Measurements from ENCODE around the gene LGALS7B.

The LGALS7B gene

DNA sequence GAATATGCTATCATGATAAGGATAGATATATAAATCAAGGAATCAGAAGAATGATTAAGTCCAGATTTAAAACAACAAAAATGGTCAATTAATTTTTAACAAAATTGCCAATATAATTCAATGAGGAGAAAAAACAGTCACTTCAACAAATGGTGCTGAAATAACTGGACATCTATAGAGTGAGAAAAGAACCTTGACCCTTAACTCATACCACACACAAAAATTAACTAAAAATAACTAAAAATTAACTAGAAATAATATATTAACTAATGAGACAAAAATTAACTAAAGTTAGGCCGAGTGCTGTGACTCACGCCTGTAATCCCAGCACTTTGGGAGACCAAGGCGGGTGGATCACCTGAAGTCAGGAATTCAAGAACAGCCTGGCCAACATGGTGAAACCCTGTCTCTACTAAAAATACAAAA is 25.2 kb upstream of the LGALS7B start:
- no peak overlapping the region for H2BK12ac ChIP-seq (ENCODE audit: low read length)

DNA sequence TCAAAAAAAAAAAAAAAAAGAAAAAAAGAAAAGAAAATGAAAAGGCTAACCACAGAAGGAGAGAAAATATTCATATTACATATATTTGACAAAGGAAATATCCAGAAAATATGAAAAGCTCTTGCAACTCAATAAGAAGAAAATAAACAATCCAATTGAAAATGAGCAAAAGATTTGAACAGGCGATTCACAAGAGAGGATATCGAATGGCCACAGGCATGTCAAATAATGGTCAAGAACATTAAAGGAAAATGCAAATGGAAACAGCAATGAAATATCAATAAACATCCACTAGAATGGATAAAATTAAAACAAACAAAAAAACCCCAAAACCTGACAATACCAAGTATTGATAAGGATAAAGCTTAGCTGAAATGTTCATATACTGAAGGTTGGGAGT is 23.8 kb upstream of the LGALS7B start:
- Histone ChIP-seq H2AFZ (ENCODE audit: low read length) (no peak overlapping the region), H3K79me1 (ENCODE audit: low read depth, low read length) (peaks cover 2% of the 10 kb centered on the region), H4K8ac (ENCODE audit: low read depth, low read length) (no peak overlapping the region), H2BK15ac (ENCODE audit: low read length) (no peak overlapping the region), H3K14ac (ENCODE audit: low read length) (no peak overlapping the region), H2BK12ac (ENCODE audit: low read length) (no peak overlapping the region), H4K91ac (ENCODE audit: low read depth, low read length, poor library complexity) (no peak overlapping the region), H2BK5ac (ENCODE audit: low read length) (no peak overlapping the region), H3K4me1 (ENCODE audit: control insufficient read depth in 2 of 2, insufficient read depth in 1 of 2, low read depth in 1 of 2, low read length in 2 of 2) (no peaks in the 10 kb centered on the region), H3K27me3 (ENCODE audit: control insufficient read depth in 3 of 3, insufficient read depth in 3 of 3, low read depth in 1 of 3, low read length in 3 of 3) (no peaks in the 10 kb centered on the region), H3K36me3 (replicated peaks in 1 of 2; ENCODE audit: control insufficient read depth in 2 of 2, insufficient read depth in 2 of 2, low read length in 2 of 2) (no peaks in the 10 kb centered on the region), H3K27ac (replicated peaks; ENCODE audit: low read length) (no peak overlapping the region), H3K18ac (ENCODE audit: low read length) (no peak overlapping the region), H3K4me3 (ENCODE audit: low read length in 2 of 2) (no peak overlapping the region), H3K9me3 (replicated peaks in 1 of 2; ENCODE audit: control insufficient read depth in 2 of 2, insufficient read depth in 1 of 2, low read depth in 1 of 2, low read length in 2 of 2) (no peaks in the 10 kb centered on the region), H3K9ac (ENCODE audit: low read depth, low read length, poor library complexity) (no peak overlapping the region), H2BK120ac (ENCODE audit: low read depth, low read length) (no peak overlapping the region), H3K4ac (ENCODE audit: low read length) (no peak overlapping the region), H2AK5ac (ENCODE audit: low read depth, low read length) (no peak overlapping the region), H3K4me2 (ENCODE audit: insufficient read depth, low read length, poor library complexity, severe bottlenecking) (no peak overlapping the region), H3K23ac (ENCODE audit: low read depth, low read length, poor library complexity) (no peak overlapping the region)
- no CpG with 5 or more reads among the region's 2 CpGs for WGBS, 2 donors (ENCODE audit: extremely low coverage in 2 of 2, insufficient read length in 2 of 2, insufficient replicate concordance in 1 of 2)
- no peak for DNase-seq (ENCODE audit: low spot score)

More for the DNA sequence above, 25.2 kb upstream of the LGALS7B start:
- no peak overlapping the region for H3K4me3 ChIP-seq (ENCODE audit: low read length in 2 of 2)
- no peak overlapping the region for H2AFZ ChIP-seq (ENCODE audit: low read length)
- no peak overlapping the region for H3K23ac ChIP-seq (ENCODE audit: low read depth, low read length, poor library complexity)
- H4K8ac ChIP-seq (ENCODE audit: low read depth, low read length): no peak overlapping the region
- H2AK5ac ChIP-seq (ENCODE audit: low read depth, low read length): no peak overlapping the region
- H3K4me1 ChIP-seq (ENCODE audit: control insufficient read depth in 2 of 2, insufficient read depth in 1 of 2, low read depth in 1 of 2, low read length in 2 of 2): no peaks in the 10 kb centered on the region
- no peak overlapping the region for H2BK120ac ChIP-seq (ENCODE audit: low read depth, low read length)
- no peaks in the 10 kb centered on the region for H3K79me1 ChIP-seq (ENCODE audit: low read depth, low read length)
- no peaks in the 10 kb centered on the region for H3K27me3 ChIP-seq (ENCODE audit: control insufficient read depth in 3 of 3, insufficient read depth in 3 of 3, low read depth in 1 of 3, low read length in 3 of 3)
- no peak overlapping the region for H3K18ac ChIP-seq (ENCODE audit: low read length)
- H3K36me3 ChIP-seq (replicated peaks in 1 of 2; ENCODE audit: control insufficient read depth in 2 of 2, insufficient read depth in 2 of 2, low read length in 2 of 2): no peaks in the 10 kb centered on the region
- no peak overlapping the region for H3K9ac ChIP-seq (ENCODE audit: low read depth, low read length, poor library complexity)
- H3K27ac ChIP-seq (replicated peaks; ENCODE audit: low read length): no peak overlapping the region
- WGBS, 2 donors (ENCODE audit: extremely low coverage in 2 of 2, insufficient read length in 2 of 2, insufficient replicate concordance in 1 of 2): no CpG with 5 or more reads among the region's 3 CpGs
- no peak overlapping the region for H3K14ac ChIP-seq (ENCODE audit: low read length)
- H3K4me2 ChIP-seq (ENCODE audit: insufficient read depth, low read length, poor library complexity, severe bottlenecking): no peak overlapping the region
- H3K9me3 ChIP-seq (replicated peaks in 1 of 2; ENCODE audit: control insufficient read depth in 2 of 2, insufficient read depth in 1 of 2, low read depth in 1 of 2, low read length in 2 of 2): no peaks in the 10 kb centered on the region
- no peak overlapping the region for H4K91ac ChIP-seq (ENCODE audit: low read depth, low read length, poor library complexity)
- H3K4ac ChIP-seq (ENCODE audit: low read length): no peak overlapping the region
- no peak overlapping the region for H2BK15ac ChIP-seq (ENCODE audit: low read length)
- no peak overlapping the region for H2BK5ac ChIP-seq (ENCODE audit: low read length)
- DNase-seq (ENCODE audit: low spot score): no peak

DNA sequence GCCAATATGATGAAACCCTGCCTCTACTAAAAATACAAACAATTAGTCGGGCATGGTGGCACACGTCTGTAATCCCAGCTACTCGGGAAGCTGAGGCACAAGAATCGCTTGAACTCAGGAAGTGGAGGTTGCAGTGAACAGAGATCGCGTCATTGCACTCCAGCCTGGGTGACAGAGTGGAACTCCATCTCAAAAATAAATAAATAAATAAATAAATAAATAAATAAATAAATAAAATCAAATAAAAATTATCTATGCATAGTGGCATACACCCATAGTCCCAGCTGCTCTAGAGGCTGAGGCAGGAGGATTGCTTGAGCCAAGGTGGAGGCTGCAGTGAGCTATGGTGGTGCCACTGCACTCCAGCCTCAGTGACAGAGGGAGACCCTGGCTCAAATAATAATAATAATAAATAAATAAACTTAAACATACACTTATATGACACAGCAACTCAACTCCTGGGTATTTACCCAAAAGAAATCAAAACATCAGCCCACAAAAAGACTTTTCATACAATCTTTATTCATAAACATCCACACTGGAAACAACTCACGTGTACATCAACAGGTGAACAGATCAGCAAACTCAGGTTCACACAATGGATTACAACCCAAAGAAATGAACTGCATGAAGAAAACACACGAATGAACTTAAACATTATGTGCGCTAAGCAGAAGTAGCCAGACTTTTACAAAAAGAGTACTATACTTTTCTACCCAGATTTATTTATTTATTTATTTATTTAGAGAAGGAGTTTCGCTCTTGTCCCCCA is 22.5 kb upstream of the LGALS7B start:
- Histone ChIP-seq H3K4ac (ENCODE audit: low read length) (no peak overlapping the region), H2AFZ (ENCODE audit: low read length) (no peak overlapping the region), H2BK15ac (ENCODE audit: low read length) (no peak overlapping the region), H3K4me1 (ENCODE audit: control insufficient read depth in 2 of 2, insufficient read depth in 1 of 2, low read depth in 1 of 2, low read length in 2 of 2) (no peaks in the 10 kb centered on the region), H4K8ac (ENCODE audit: low read depth, low read length) (no peak overlapping the region), H3K4me3 (ENCODE audit: low read length in 2 of 2) (no peak overlapping the region), H4K91ac (ENCODE audit: low read depth, low read length, poor library complexity) (no peak overlapping the region), H3K4me2 (ENCODE audit: insufficient read depth, low read length, poor library complexity, severe bottlenecking) (no peak overlapping the region), H3K36me3 (replicated peaks in 1 of 2; ENCODE audit: control insufficient read depth in 2 of 2, insufficient read depth in 2 of 2, low read length in 2 of 2) (no peaks in the 10 kb centered on the region), H3K23ac (ENCODE audit: low read depth, low read length, poor library complexity) (no peak overlapping the region), H3K18ac (ENCODE audit: low read length) (no peak overlapping the region), H3K27ac (replicated peaks; ENCODE audit: low read length) (no peak overlapping the region), H3K9me3 (replicated peaks in 1 of 2; ENCODE audit: control insufficient read depth in 2 of 2, insufficient read depth in 1 of 2, low read depth in 1 of 2, low read length in 2 of 2) (no peaks in the 10 kb centered on the region), H2BK120ac (ENCODE audit: low read depth, low read length) (no peak overlapping the region), H2BK12ac (ENCODE audit: low read length) (no peak overlapping the region), H3K9ac (ENCODE audit: low read depth, low read length, poor library complexity) (no peak overlapping the region), H2BK5ac (ENCODE audit: low read length) (no peak overlapping the region), H2AK5ac (ENCODE audit: low read depth, low read length) (no peak overlapping the region), H3K14ac (ENCODE audit: low read length) (no peak overlapping the region), H3K79me1 (ENCODE audit: low read depth, low read length) (peaks cover 2% of the 10 kb centered on the region), H3K27me3 (ENCODE audit: control insufficient read depth in 3 of 3, insufficient read depth in 3 of 3, low read depth in 1 of 3, low read length in 3 of 3) (no peaks in the 10 kb centered on the region)
- DNase-seq (ENCODE audit: low spot score): no peak
- no CpG with 5 or more reads among the region's 10 CpGs for WGBS, 2 donors (ENCODE audit: extremely low coverage in 2 of 2, insufficient read length in 2 of 2, insufficient replicate concordance in 1 of 2)

DNA sequence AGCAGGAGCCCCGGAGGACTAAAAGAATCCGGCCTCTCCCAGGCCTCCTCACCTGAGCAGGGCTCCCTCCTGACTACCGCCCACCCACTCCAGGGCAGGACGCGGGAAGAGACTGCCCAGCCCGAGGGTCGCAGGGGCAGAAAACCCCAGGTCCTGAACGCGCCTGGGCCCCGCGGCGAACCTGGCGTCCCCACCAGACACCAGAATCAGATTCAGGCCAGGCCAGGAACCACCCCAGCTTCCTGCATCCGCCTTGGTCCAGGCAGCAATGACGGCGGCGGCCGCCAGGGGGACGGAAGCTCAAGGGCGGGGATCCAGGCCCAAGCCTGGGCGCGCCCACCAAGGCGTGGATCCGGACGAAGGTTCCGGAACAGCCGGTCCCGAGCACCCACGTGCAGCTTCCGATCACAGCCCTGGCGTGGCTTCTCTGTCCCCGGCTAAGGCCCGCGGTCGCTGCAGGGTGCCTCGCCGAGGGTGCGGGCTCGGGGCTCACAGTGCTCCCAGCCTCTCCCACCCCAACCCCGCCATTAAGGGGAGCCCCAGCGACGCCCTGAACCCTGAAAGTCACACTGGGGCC is 19.3 kb upstream of the LGALS7B start:
- Histone ChIP-seq H4K91ac (ENCODE audit: low read depth, low read length, poor library complexity) (no peak overlapping the region), H2BK120ac (ENCODE audit: low read depth, low read length) (peak overlapping the region; percentile 18), H3K18ac (ENCODE audit: low read length) (peak overlapping the region; percentile 90), H4K8ac (ENCODE audit: low read depth, low read length) (no peak overlapping the region), H2BK5ac (ENCODE audit: low read length) (no peak overlapping the region), H3K27me3 (ENCODE audit: control insufficient read depth in 3 of 3, insufficient read depth in 3 of 3, low read depth in 1 of 3, low read length in 3 of 3) (peaks cover 0 to 5% (median 2%) of the 10 kb centered on the region in 3 experiments), H3K4me2 (ENCODE audit: insufficient read depth, low read length, poor library complexity, severe bottlenecking) (no peak overlapping the region), H3K79me1 (ENCODE audit: low read depth, low read length) (peaks cover 2% of the 10 kb centered on the region), H2BK12ac (ENCODE audit: low read length) (no peak overlapping the region), H3K36me3 (replicated peaks in 1 of 2; ENCODE audit: control insufficient read depth in 2 of 2, insufficient read depth in 2 of 2, low read length in 2 of 2) (no peaks in the 10 kb centered on the region), H3K4me3 (ENCODE audit: low read length in 2 of 2) (no peak overlapping the region), H2AK5ac (ENCODE audit: low read depth, low read length) (no peak overlapping the region), H3K9me3 (replicated peaks in 1 of 2; ENCODE audit: control insufficient read depth in 2 of 2, insufficient read depth in 1 of 2, low read depth in 1 of 2, low read length in 2 of 2) (no peaks in the 10 kb centered on the region), H3K4ac (ENCODE audit: low read length) (no peak overlapping the region), H3K14ac (ENCODE audit: low read length) (no peak overlapping the region), H3K27ac (replicated peaks; ENCODE audit: low read length) (no peak overlapping the region), H3K9ac (ENCODE audit: low read depth, low read length, poor library complexity) (no peak overlapping the region), H3K23ac (ENCODE audit: low read depth, low read length, poor library complexity) (no peak overlapping the region), H3K4me1 (ENCODE audit: control insufficient read depth in 2 of 2, insufficient read depth in 1 of 2, low read depth in 1 of 2, low read length in 2 of 2) (no peaks in the 10 kb centered on the region), H2AFZ (ENCODE audit: low read length) (peak overlapping the region; percentile 80), H2BK15ac (ENCODE audit: low read length) (peak overlapping the region; percentile 49)
- no CpG with 5 or more reads among the region's 42 CpGs for WGBS, 2 donors (ENCODE audit: extremely low coverage in 2 of 2, insufficient read length in 2 of 2, insufficient replicate concordance in 1 of 2)
- no peak for DNase-seq (ENCODE audit: low spot score)

Data from neuronal stem cell (in vitro differentiated cells).